Measurements from ENCODE around the gene CDH3.
"Not testable (repeated sequence)": the region's sequence is repeated elsewhere in the genome, so short reads cannot be mapped to it uniquely, and the experiment has no call there.

Gene CDH3

DNA sequence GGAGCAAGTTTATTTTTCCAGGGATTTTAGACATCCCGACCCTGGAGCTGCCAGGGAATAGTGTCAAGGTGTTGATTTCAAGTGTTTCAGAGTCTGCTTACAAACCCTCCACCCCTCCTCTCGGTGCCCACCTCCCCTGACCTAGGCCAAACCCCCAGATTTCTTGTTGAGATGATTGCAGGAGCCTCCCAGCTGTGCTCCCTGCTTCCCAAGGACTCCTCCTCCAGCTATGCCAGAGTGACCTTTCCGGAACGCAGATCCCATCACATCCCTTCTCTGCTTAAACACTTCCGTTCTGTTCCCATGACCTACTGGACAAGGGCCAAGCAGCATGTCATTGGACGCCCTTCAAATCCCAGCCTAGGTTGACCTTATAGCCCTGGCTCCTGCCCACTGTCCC is 68.3 kb downstream of the CDH3 start:
- no peaks in the 10 kb centered on the region for H3K9me3 Mint-ChIP-seq
- H3K27me3 Mint-ChIP-seq (ENCODE audit: low read depth), result peaks cover 20% of the 10 kb centered on the region
- peak overlapping the region in 2 of 3 experiments; percentile 2 to 4 for H3K27ac Mint-ChIP-seq
- no peaks in the 10 kb centered on the region for H3K36me3 Mint-ChIP-seq (ENCODE audit: low read depth)
- TF ChIP-seq, protein P1, sequence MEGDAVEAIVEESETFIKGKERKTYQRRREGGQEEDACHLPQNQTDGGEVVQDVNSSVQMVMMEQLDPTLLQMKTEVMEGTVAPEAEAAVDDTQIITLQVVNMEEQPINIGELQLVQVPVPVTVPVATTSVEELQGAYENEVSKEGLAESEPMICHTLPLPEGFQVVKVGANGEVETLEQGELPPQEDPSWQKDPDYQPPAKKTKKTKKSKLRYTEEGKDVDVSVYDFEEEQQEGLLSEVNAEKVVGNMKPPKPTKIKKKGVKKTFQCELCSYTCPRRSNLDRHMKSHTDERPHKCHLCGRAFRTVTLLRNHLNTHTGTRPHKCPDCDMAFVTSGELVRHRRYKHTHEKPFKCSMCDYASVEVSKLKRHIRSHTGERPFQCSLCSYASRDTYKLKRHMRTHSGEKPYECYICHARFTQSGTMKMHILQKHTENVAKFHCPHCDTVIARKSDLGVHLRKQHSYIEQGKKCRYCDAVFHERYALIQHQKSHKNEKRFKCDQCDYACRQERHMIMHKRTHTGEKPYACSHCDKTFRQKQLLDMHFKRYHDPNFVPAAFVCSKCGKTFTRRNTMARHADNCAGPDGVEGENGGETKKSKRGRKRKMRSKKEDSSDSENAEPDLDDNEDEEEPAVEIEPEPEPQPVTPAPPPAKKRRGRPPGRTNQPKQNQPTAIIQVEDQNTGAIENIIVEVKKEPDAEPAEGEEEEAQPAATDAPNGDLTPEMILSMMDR (IDR thresholded peaks at IDR 0.05; ENCODE audit: unreplicated experiment in 3 of 3), result no peak
- no peak overlapping the region for H3K4me3 Mint-ChIP-seq
- peaks cover 18% of the 10 kb centered on the region for H3K4me1 Mint-ChIP-seq

DNA sequence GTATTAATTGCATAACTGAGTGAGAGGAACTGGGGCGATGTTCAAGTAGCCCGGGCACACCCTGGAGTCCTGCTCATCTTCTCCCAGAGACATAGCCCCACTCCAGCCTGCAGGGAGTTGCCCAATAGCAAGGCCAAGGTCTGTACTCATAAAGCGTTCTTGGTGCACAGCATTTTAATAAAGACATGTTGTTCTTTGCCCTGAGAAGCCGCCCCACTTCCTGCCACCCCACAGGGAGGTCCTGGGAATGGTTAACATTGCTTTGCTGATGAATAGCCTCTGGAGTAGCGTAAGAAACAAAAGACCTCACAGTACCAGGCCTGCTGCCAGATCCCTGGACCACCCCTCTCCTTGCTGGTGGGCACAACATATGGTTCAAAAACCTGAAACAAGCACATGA is 70.4 kb downstream of the CDH3 start:
- H3K9me3 Mint-ChIP-seq, result no peaks in the 10 kb centered on the region
- TF ChIP-seq, protein P1 (IDR thresholded peaks at IDR 0.05; ENCODE audit: unreplicated experiment in 3 of 3), result no peak
- H3K36me3 Mint-ChIP-seq (ENCODE audit: low read depth), result no peaks in the 10 kb centered on the region
- H3K4me3 Mint-ChIP-seq, result no peak overlapping the region
- peaks cover 15% of the 10 kb centered on the region for H3K27me3 Mint-ChIP-seq (ENCODE audit: low read depth)
- peaks cover 14% of the 10 kb centered on the region for H3K4me1 Mint-ChIP-seq
- H3K27ac Mint-ChIP-seq, result peak overlapping the region in 1 of 3 experiments; percentile 41

- not testable (repeated sequence) for H3K4me3 Mint-ChIP-seq; H3K36me3 Mint-ChIP-seq (ENCODE audit: low read depth); H3K27ac Mint-ChIP-seq; H3K27me3 Mint-ChIP-seq (ENCODE audit: low read depth); H3K9me3 Mint-ChIP-seq
- peaks cover 12% of the 10 kb centered on the region for H3K4me1 Mint-ChIP-seq
Observed at GRCh38 chr16:68716516-68716915, 71.4 kb downstream of the CDH3 start.

- H3K27me3 Mint-ChIP-seq (ENCODE audit: low read depth), result peaks cover 7% of the 10 kb centered on the region
Observed at GRCh38 chr16:68717684-68718083, 72.6 kb downstream of the CDH3 start.

GRCh38 chr16:68718590-68718989 is 73.5 kb downstream of the CDH3 start:
- TF ChIP-seq, protein P1 (IDR thresholded peaks at IDR 0.05; ENCODE audit: unreplicated experiment in 3 of 3), result no peak
- Mint-ChIP-seq H3K4me3 (no peak overlapping the region), H3K4me1 (peaks cover 1% of the 10 kb centered on the region), H3K27ac (no peak overlapping the region), H3K27me3 (ENCODE audit: low read depth) (peaks cover 4% of the 10 kb centered on the region), H3K36me3 (ENCODE audit: low read depth) (no peaks in the 10 kb centered on the region), H3K9me3 (no peaks in the 10 kb centered on the region)

More at GRCh38 chr16:68717684-68718083, 72.6 kb downstream of the CDH3 start:
- no peak overlapping the region for H3K4me3 Mint-ChIP-seq
- no peaks in the 10 kb centered on the region for H3K36me3 Mint-ChIP-seq (ENCODE audit: low read depth)
- H3K9me3 Mint-ChIP-seq, result no peaks in the 10 kb centered on the region
- no peak overlapping the region for H3K27ac Mint-ChIP-seq
- TF ChIP-seq, protein P1 (IDR thresholded peaks at IDR 0.05; ENCODE audit: unreplicated experiment in 3 of 3), result no peak
- peaks cover 10% of the 10 kb centered on the region for H3K4me1 Mint-ChIP-seq

- Mint-ChIP-seq H3K4me3 (no peak overlapping the region), H3K36me3 (ENCODE audit: low read depth) (no peaks in the 10 kb centered on the region), H3K4me1 (no peaks in the 10 kb centered on the region), H3K27me3 (ENCODE audit: low read depth) (peaks cover 4% of the 10 kb centered on the region), H3K27ac (no peak overlapping the region), H3K9me3 (no peaks in the 10 kb centered on the region)
- TF ChIP-seq, protein P1 (IDR thresholded peaks at IDR 0.05; ENCODE audit: unreplicated experiment in 3 of 3), result no peak
Observed at GRCh38 chr16:68719993-68720489, 74.9 kb downstream of the CDH3 start.
